Measurements from ENCODE around the gene IGLON5.

Gene IGLON5

GRCh38 chr19:51294977-51295375, 16.5 kb upstream of the IGLON5 start:
- no peaks in the 10 kb centered on the region for H3F3A ChIP-seq (ENCODE audit: insufficient read depth)
- H3K4me3 ChIP-seq (ENCODE audit: insufficient read depth, low read length, poor library complexity, severe bottlenecking): no peak overlapping the region
- H3K27me3 ChIP-seq (ENCODE audit: low read length): no peaks in the 10 kb centered on the region; the same call in 1 of the 2 replicates

GRCh38 chr19:51295382-51296126, 15.9 kb upstream of the IGLON5 start:
- H3F3A ChIP-seq (ENCODE audit: insufficient read depth): no peaks in the 10 kb centered on the region
- TF ChIP-seq EZH2phosphoT487 (conservative IDR thresholded peaks at IDR 0.05; ENCODE audit: low read length) (no peak), CTCF (IDR thresholded peaks at IDR 0.05; ENCODE audit: insufficient read depth, low read length, poor library complexity, severe bottlenecking) (no peak)
- no peak overlapping the region for H3K4me2 ChIP-seq (ENCODE audit: low read depth, low read length, poor library complexity, severe bottlenecking)
- no peaks in the 10 kb centered on the region; the same call in 1 of the 2 replicates for H3K27me3 ChIP-seq (ENCODE audit: low read length)
- H3K9me2 ChIP-seq (replicated peaks; ENCODE audit: insufficient read depth, low read length): no peaks in the 10 kb centered on the region
- no peak overlapping the region for H3K4me3 ChIP-seq (ENCODE audit: insufficient read depth, low read length, poor library complexity, severe bottlenecking)
- no peak overlapping the region for H2AFZ ChIP-seq (ENCODE audit: low read depth, low read length, severe bottlenecking)
- H3K9ac ChIP-seq (ENCODE audit: low read length): no peak overlapping the region
- no peaks in the 10 kb centered on the region for H3K36me3 ChIP-seq (ENCODE audit: low read length)
- H4K20me1 ChIP-seq (ENCODE audit: low read depth, low read length): no peaks in the 10 kb centered on the region
- H3K27ac ChIP-seq (ENCODE audit: low read depth, low read length): no peak overlapping the region
- no peaks in the 10 kb centered on the region for H3K79me2 ChIP-seq (ENCODE audit: insufficient read depth, low read length)
- no peaks in the 10 kb centered on the region for H3K9me3 ChIP-seq (ENCODE audit: insufficient read depth, low read length)

More at GRCh38 chr19:51294977-51295375, 16.5 kb upstream of the IGLON5 start:
- H3K36me3 ChIP-seq (ENCODE audit: low read length): no peaks in the 10 kb centered on the region
- H3K9me3 ChIP-seq (ENCODE audit: insufficient read depth, low read length): no peaks in the 10 kb centered on the region
- H3K27ac ChIP-seq (ENCODE audit: low read depth, low read length): no peak overlapping the region
- no peaks in the 10 kb centered on the region for H3K79me2 ChIP-seq (ENCODE audit: insufficient read depth, low read length)
- no peak overlapping the region for H2AFZ ChIP-seq (ENCODE audit: low read depth, low read length, severe bottlenecking)
- no peak overlapping the region for H3K9ac ChIP-seq (ENCODE audit: low read length)
- no peak overlapping the region for H3K4me2 ChIP-seq (ENCODE audit: low read depth, low read length, poor library complexity, severe bottlenecking)
- no peaks in the 10 kb centered on the region for H4K20me1 ChIP-seq (ENCODE audit: low read depth, low read length)
- no peaks in the 10 kb centered on the region for H3K9me2 ChIP-seq (replicated peaks; ENCODE audit: insufficient read depth, low read length)
- TF ChIP-seq CTCF (IDR thresholded peaks at IDR 0.05; ENCODE audit: insufficient read depth, low read length, poor library complexity, severe bottlenecking): no peak
- TF ChIP-seq EZH2phosphoT487 (conservative IDR thresholded peaks at IDR 0.05; ENCODE audit: low read length): no peak

- Histone ChIP-seq H3K4me3 (ENCODE audit: insufficient read depth, low read length, poor library complexity, severe bottlenecking) (no peak overlapping the region), H3K27ac (ENCODE audit: low read depth, low read length) (no peak overlapping the region), H3K9me3 (ENCODE audit: insufficient read depth, low read length) (no peaks in the 10 kb centered on the region), H3K9ac (ENCODE audit: low read length) (no peak overlapping the region), H3K9me2 (replicated peaks; ENCODE audit: insufficient read depth, low read length) (no peaks in the 10 kb centered on the region), H3K4me2 (ENCODE audit: low read depth, low read length, poor library complexity, severe bottlenecking) (no peak overlapping the region), H3K79me2 (ENCODE audit: insufficient read depth, low read length) (no peaks in the 10 kb centered on the region), H3K36me3 (ENCODE audit: low read length) (no peaks in the 10 kb centered on the region), H3K27me3 (ENCODE audit: low read length) (no peaks in the 10 kb centered on the region; the same call in 1 of the 2 replicates), H2AFZ (ENCODE audit: low read depth, low read length, severe bottlenecking) (no peak overlapping the region), H4K20me1 (ENCODE audit: low read depth, low read length) (no peaks in the 10 kb centered on the region), H3F3A (ENCODE audit: insufficient read depth) (no peaks in the 10 kb centered on the region)
- TF ChIP-seq EZH2phosphoT487 (conservative IDR thresholded peaks at IDR 0.05; ENCODE audit: low read length): no peak
Measured at GRCh38 chr19:51296336-51297093, 14.9 kb upstream of the IGLON5 start.

Data from SU-DHL-6 (cell line).